Activated CD8-positive, alpha-beta T cell treated with anti-CD3 and anti-CD28 coated beads for 36 hours (primary cell): ENCODE measurements around the gene HMOX2. TPM values are rescaled to one million over a fixed set of nuclear protein-coding genes. Genes with fewer than 3 reads are reported as not detected.

Source experiments
- ATAC-seq: fragments of 200-7000 bp; cut with Tn5 transposase; one replicate; pipeline ENCODE4 v1.10.0; 2021; ENCODE audit warnings: mild to moderate bottlenecking, moderate library complexity
- CTCF ChIA-PET: fragments of 350-600 bp; sonication (Branson Sonifier 250); formaldehyde crosslinking; loops from one replicate; lab custom pipeline; 2021; ENCODE audit warnings: antibody characterized with exemption; lab: Charles Lee
- POLR2A ChIA-PET: fragments of 350-600 bp; sonication (Branson Sonifier 250); formaldehyde crosslinking; loops from one replicate; lab custom pipeline; 2021; ENCODE audit warnings: antibody characterized with exemption; lab: Charles Lee
- DNase-seq: peaks from one replicate; pipeline ENCODE4 v3.0.0-alpha.2; 2020
- H3K27ac Mint-ChIP-seq: one replicate; pipeline ENCODE4 v1.8.0; 2021; ENCODE audit warnings: mild to moderate bottlenecking, mixed read lengths
- H3K27me3 Mint-ChIP-seq: one replicate; pipeline ENCODE4 v1.8.0; 2021; ENCODE audit warnings: mixed read lengths
- H3K36me3 Mint-ChIP-seq: one replicate; pipeline ENCODE4 v1.8.0; 2021; ENCODE audit warnings: low read depth, mixed read lengths
- H3K4me1 Mint-ChIP-seq: one replicate; pipeline ENCODE4 v1.8.0; 2021; ENCODE audit warnings: low read depth, mixed read lengths
- H3K4me3 Mint-ChIP-seq: one replicate; pipeline ENCODE4 v1.8.0; 2021; ENCODE audit warnings: mild to moderate bottlenecking, moderate library complexity, mixed read lengths
- H3K9me3 Mint-ChIP-seq: one replicate; pipeline ENCODE4 v1.8.0; 2021; ENCODE audit warnings: mixed read lengths
- CTCF ChIP-seq: fragments of 200-600 bp; IDR thresholded peaks from one replicate; pipeline ENCODE4 v1.8.0; 2022; ENCODE audit warnings: antibody characterized with exemption, mild to moderate bottlenecking
- intact Hi-C: fragments of 100-400 bp; cut with micrococcal nuclease; formaldehyde crosslinking; loops from one replicate; pipeline ENCODE4 v1.10.0; 2022
- total RNA-seq, 2 experiments: library from RNA; stranded (reverse); gene quantifications; one replicate each; pipeline ENCODE4 v1.2.3, GENCODE V29; 2021

Gene HMOX2
- total RNA-seq, 2 experiments from 2014 or later = 64.7 to 65.4 TPM

GRCh38 chr16:4468972-4469371 lies 7.2 kb upstream of the HMOX2 start:
- Mint-ChIP-seq H3K27ac (no peak overlapping the region), H3K4me1 (peaks cover 26% of the 10 kb centered on the region), H3K36me3 (peaks cover 32% of the 10 kb centered on the region), H3K27me3 (no peaks in the 10 kb centered on the region), H3K4me3 (no peak overlapping the region), H3K9me3 (no peaks in the 10 kb centered on the region)
- no peak for ATAC-seq
- no peak for TF ChIP-seq CTCF
- no peak for DNase-seq
- ChIA-PET CTCF (no interaction called here), POLR2A (no interaction called here)
- intact Hi-C loops = no loop called here

- CTCF ChIA-PET = interaction anchor here (0.9 kb wide), 1 partner anchor 484 kb away, joined by 3 read pairs; no protein-coding TSS in a partner anchor
- no peak for ATAC-seq
- Mint-ChIP-seq H3K4me1 (peaks cover 23% of the 10 kb centered on the region), H3K27ac (peak overlapping the region; percentile 30), H3K36me3 (peaks cover 14% of the 10 kb centered on the region), H3K9me3 (no peaks in the 10 kb centered on the region), H3K4me3 (no peak overlapping the region), H3K27me3 (no peaks in the 10 kb centered on the region)
- DNase-seq = no peak
- intact Hi-C loops = no loop called here
- POLR2A ChIA-PET = interaction anchor here (0.6 kb wide), 1 partner anchor 596 kb away, joined by 3 read pairs; no protein-coding TSS in a partner anchor
- no peak for TF ChIP-seq CTCF
Measured at GRCh38 chr16:4471869-4472268, 4.3 kb upstream of the HMOX2 start.

GRCh38 chr16:4472880-4473279 lies 3.3 kb upstream of the HMOX2 start:
- H3K4me3 Mint-ChIP-seq = peak overlapping the region; percentile 92
- DNase-seq = no peak
- H3K27ac Mint-ChIP-seq = peak overlapping the region; percentile 59
- no peaks in the 10 kb centered on the region for H3K9me3 Mint-ChIP-seq
- intact Hi-C loops = no loop called here
- ChIA-PET CTCF (interaction anchor here (0.9 to 1.1 kb wide), 4 partner anchors 13 to 166 kb away, joined by 3 to 4 read pairs (median 3); partner anchors contain the start of gene MGRN1), POLR2A (interaction anchor here (1.1 to 1.2 kb wide), 2 partner anchors 15 to 57 kb away, joined by 4 read pairs; partner anchors contain the start of gene CORO7)
- ATAC-seq = no peak
- TF ChIP-seq CTCF = no peak
- no peaks in the 10 kb centered on the region for H3K27me3 Mint-ChIP-seq
- peaks cover 14% of the 10 kb centered on the region for H3K36me3 Mint-ChIP-seq
- H3K4me1 Mint-ChIP-seq = peaks cover 24% of the 10 kb centered on the region

- peaks cover 18% of the 10 kb centered on the region for H3K36me3 Mint-ChIP-seq
- intact Hi-C loops = no loop called here
- peak; percentile 96 for DNase-seq
- peak; percentile 65 for ATAC-seq
- H3K4me3 Mint-ChIP-seq = peak within 1 kb of the TSS; percentile 92
- CTCF ChIA-PET = interaction anchor here (1.0 to 1.8 kb wide), 3 partner anchors 31 to 74 kb away, joined by 4 to 6 read pairs (median 4); no protein-coding TSS in a partner anchor
- H3K27ac Mint-ChIP-seq = peak within 1 kb of the TSS; percentile 85
- no peak for TF ChIP-seq CTCF
- H3K9me3 Mint-ChIP-seq = no peaks in the 10 kb centered on the region
- POLR2A ChIA-PET = interaction anchor here (0.7 to 3.0 kb wide), 10 partner anchors 9 to 203 kb away, joined by 3 to 23 read pairs (median 4); partner anchors contain the start of gene DNAJA3
- peaks cover 32% of the 10 kb centered on the region for H3K4me1 Mint-ChIP-seq
- H3K27me3 Mint-ChIP-seq = no peaks in the 10 kb centered on the region
Measured at GRCh38 chr16:4474192-4474961, 1.8 kb upstream of the HMOX2 start, which contains the start of gene NMRAL1. TSS of gene NMRAL1 (minus strand) at chr16:4474625. CDS start at chr16:4474132, 493 bp downstream.
